Peyer's patch (tissue), 4 donors: ENCODE data around the gene CALD1.

ENCODE experiments used
- CTCF ChIP-seq, 6 experiments: fragments of 450-650 bp in 4 of 6; fragments of 200-600 bp in 2 of 6; sonication (generic) in 1 of 6; IDR thresholded peaks; one replicate each; pipeline ENCODE4 v1.5.1; 2017 to 2019; ENCODE audit warnings: antibody characterized with exemption in 6 of 6, mild to moderate bottlenecking in 3 of 6, moderate library complexity in 1 of 6
- POLR2A ChIP-seq, 2 donors: fragments of 450-650 bp; IDR thresholded peaks; one replicate each; pipeline ENCODE4 v1.5.1; 2017; ENCODE audit warnings: antibody characterized with exemption in 2 of 2, mild to moderate bottlenecking in 2 of 2, moderate library complexity in 2 of 2

- TF ChIP-seq CTCF (IDR thresholded peaks at IDR 0.05) (no peak), POLR2A (IDR thresholded peaks at IDR 0.05) (no peak)
Observed at GRCh38 chr7:134875867-134876266, 96.4 kb downstream of the CALD1 start.
